ENCODE results near the gene DYSF. TPM values are rescaled to one million over a fixed set of nuclear protein-coding genes. Genes with fewer than 3 reads are reported as not detected.

Gene DYSF
- total RNA-seq, 1 donor from 2014 or later, result 100 TPM

- no peak for DNase-seq
These were observed 281.3 kb downstream of the DYSF start for GRCh38 chr2:71734620-71735019.

GRCh38 chr2:71735676-71736075, 282.3 kb downstream of the DYSF start:
- no peak for DNase-seq

Other genes starting within 250 kb of the DYSF start
- gene PAIP2B, start 226.5 kb upstream of the DYSF start, total RNA-seq, result 16.2 TPM
- gene ZNF638, start 121.8 kb upstream of the DYSF start, total RNA-seq, result 264 TPM